ENCODE data around the gene ADARB2. TPM values are rescaled to one million over a fixed set of nuclear protein-coding genes. Genes with fewer than 3 reads are reported as not detected.

ADARB2 gene
- polyA plus RNA-seq, 1 of the 3 experiments (the other 2 are of a cell fraction) = not detected

- H3K9me2 ChIP-seq = no peaks in the 10 kb centered on the region
- H3K4me3 ChIP-seq (ENCODE audit: low read depth in 2 of 2, low read length in 1 of 2) = no peak overlapping the region
- no peak overlapping the region for H3K9ac ChIP-seq
- H3K4me2 ChIP-seq = no peak overlapping the region
- peaks cover 0 to 11% of the 10 kb centered on the region in 2 experiments; a peak in 1 of 4 replicates for H3K4me1 ChIP-seq (ENCODE audit: control insufficient read depth in 1 of 2, insufficient read depth in 2 of 2, low read depth in 1 of 2, low read length in 1 of 2)
- CTCF ChIA-PET = no interaction called here
- DNase-seq = peak; percentile 38
- no peak overlapping the region for H3K27ac ChIP-seq (ENCODE audit: low read depth in 2 of 2, low read length in 1 of 2)
- no peaks in the 10 kb centered on the region for H3K79me2 ChIP-seq (ENCODE audit: insufficient read depth)
- H2AFZ ChIP-seq (ENCODE audit: low read depth) = no peak overlapping the region
- WGBS (ENCODE audit: low lambda C conversion rate) = 36% methylated on average over 6 of the region's 18 CpGs
- H3K36me3 ChIP-seq (replicated peaks in 1 of 2; ENCODE audit: control insufficient read depth in 1 of 2, insufficient read depth in 2 of 2, low read length in 1 of 2) = no peaks in the 10 kb centered on the region
- no peaks in the 10 kb centered on the region for H3K9me3 ChIP-seq
- no peaks in the 10 kb centered on the region for H3F3A ChIP-seq (replicated peaks; ENCODE audit: insufficient read depth)
- POLR2A ChIA-PET = no interaction called here
- H4K20me1 ChIP-seq (ENCODE audit: insufficient read depth) = no peaks in the 10 kb centered on the region
- no peak for TF ChIP-seq SIN3A (IDR thresholded peaks at IDR 0.05; ENCODE audit: borderline replicate concordance, low read depth, low read length)
- TF ChIP-seq FOXJ3 (CRISPR knock-in tag; IDR thresholded peaks at IDR 0.05) = no peak
- no peak for TF ChIP-seq GABPA (IDR thresholded peaks at IDR 0.05; ENCODE audit: low read depth)
- TF ChIP-seq NFIC (IDR thresholded peaks at IDR 0.05; ENCODE audit: borderline replicate concordance) = no peak
- no peak for TF ChIP-seq FOXM1 (IDR thresholded peaks at IDR 0.05; ENCODE audit: low read depth)
- TF ChIP-seq CTCF (IDR thresholded peaks at IDR 0.05) = no peak
- TF ChIP-seq ELF1 (IDR thresholded peaks at IDR 0.05) = no peak
- TF ChIP-seq TEAD4 (IDR thresholded peaks at IDR 0.05; ENCODE audit: borderline replicate concordance, insufficient read depth) = no peak
- no peak for TF ChIP-seq IRF3 (IDR thresholded peaks at IDR 0.05; ENCODE audit: low read depth, low read length)
- no peak for TF ChIP-seq MXI1 (IDR thresholded peaks at IDR 0.05; ENCODE audit: low read depth, low read length)
- no peak for TF ChIP-seq YY1 (IDR thresholded peaks at IDR 0.05; ENCODE audit: low read depth)
- TF ChIP-seq SMC3 (IDR thresholded peaks at IDR 0.05; ENCODE audit: low read depth, low read length) = no peak
- no peak for TF ChIP-seq MEF2A (IDR thresholded peaks at IDR 0.05; ENCODE audit: borderline replicate concordance, low read depth)
- TF ChIP-seq TCF12 (IDR thresholded peaks at IDR 0.05) = no peak
- no peak for TF ChIP-seq USF2 (IDR thresholded peaks at IDR 0.05; ENCODE audit: borderline replicate concordance, low read depth, low read length)
- TF ChIP-seq RAD21 (IDR thresholded peaks at IDR 0.05; ENCODE audit: low read length) = no peak
- no peak for TF ChIP-seq GATA2 (CRISPR knock-in tag; IDR thresholded peaks at IDR 0.05)
- no peak for TF ChIP-seq ZBTB33 (IDR thresholded peaks at IDR 0.05; ENCODE audit: borderline replicate concordance, low read depth)
- no peak for TF ChIP-seq CHD2 (IDR thresholded peaks at IDR 0.05; ENCODE audit: low read length, partially characterized antibody)
- no peaks in the 10 kb centered on the region for H3K27me3 ChIP-seq (ENCODE audit: insufficient read depth)
Observed at GRCh38 chr10:1551636-1552338, 185.5 kb downstream of the ADARB2 start.
